ENCODE results near the gene TIGD3. TPM values are rescaled to one million over a fixed set of nuclear protein-coding genes. Genes with fewer than 3 reads are reported as not detected.
A peak's percentile ranks its signal among the peaks of the same experiment; 100 is the strongest.

The TIGD3 gene
- total and polyA plus RNA-seq, 2 of the 8 experiments (the other 6 are each of a cell fraction or from before 2014, with no cell fraction given) = 1.1 to 1.3 TPM

DNA sequence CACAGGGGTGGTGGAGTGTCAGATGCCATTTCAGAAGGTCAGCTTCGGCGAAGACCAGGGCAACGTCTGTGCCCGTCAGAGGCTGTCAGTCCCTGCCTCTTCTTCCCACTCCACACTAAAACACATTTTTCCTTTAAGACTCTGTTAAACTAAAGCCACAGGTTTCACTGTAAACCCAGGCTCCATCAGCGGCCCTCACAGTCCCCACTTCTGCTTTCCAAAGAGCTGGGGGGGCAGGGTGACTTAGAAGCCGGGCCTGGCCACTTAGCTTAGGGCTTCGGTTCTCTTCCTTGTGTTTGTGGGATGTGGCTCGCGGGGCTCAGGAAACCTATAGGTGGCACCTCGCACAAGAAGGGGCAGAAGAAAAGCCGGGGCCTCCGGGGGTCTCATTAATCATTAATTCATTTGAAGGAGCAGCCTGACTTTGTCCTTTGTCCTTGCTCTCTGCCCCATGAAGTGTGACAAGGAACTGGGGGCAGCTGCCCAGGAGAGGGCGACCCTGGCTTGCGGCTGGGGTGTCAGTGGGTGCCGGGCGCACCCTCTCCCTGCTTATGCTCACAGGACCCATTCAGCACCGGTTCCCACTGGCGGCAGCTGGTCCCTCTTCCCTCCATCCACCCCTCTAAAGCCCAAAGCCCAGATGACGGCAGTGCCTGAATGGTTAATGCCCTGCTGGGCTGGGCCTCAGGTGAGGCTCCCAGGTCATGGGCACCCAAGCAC, 23.8 kb downstream of the TIGD3 start:
- H4K20me1 ChIP-seq (replicated peaks in 1 of 2; ENCODE audit: control insufficient read depth in 1 of 2, insufficient read depth in 2 of 2, low read length in 2 of 2) = no peaks in the 10 kb centered on the region
- 91% methylated on average over 19 of the region's 19 CpGs; no CpG with 5 or more reads in 1 of the 2 experiments for WGBS, 2 experiments (ENCODE audit: extremely low coverage in 1 of 2, insufficient coverage in 1 of 2, insufficient read length in 1 of 2, insufficient replicate concordance in 2 of 2, low coverage in 1 of 2, low lambda C conversion rate in 2 of 2, missing lambda C conversion rate in 1 of 2)
- FAIRE-seq (no peak), DNase-seq (ENCODE audit: low read depth in 1 of 2, low spot score in 2 of 2) (no peak)
- no peak overlapping the region for H3K14ac ChIP-seq (ENCODE audit: insufficient read length)
- H2BK12ac ChIP-seq (ENCODE audit: low read depth, low read length) = peak overlapping the region; percentile 17; the same call in 1 of the 2 replicates
- H2BK20ac ChIP-seq (ENCODE audit: low read length) = no peak overlapping the region
- no peak overlapping the region for H2BK5ac ChIP-seq (ENCODE audit: low read depth, low read length)
- TF ChIP-seq, protein P1, sequence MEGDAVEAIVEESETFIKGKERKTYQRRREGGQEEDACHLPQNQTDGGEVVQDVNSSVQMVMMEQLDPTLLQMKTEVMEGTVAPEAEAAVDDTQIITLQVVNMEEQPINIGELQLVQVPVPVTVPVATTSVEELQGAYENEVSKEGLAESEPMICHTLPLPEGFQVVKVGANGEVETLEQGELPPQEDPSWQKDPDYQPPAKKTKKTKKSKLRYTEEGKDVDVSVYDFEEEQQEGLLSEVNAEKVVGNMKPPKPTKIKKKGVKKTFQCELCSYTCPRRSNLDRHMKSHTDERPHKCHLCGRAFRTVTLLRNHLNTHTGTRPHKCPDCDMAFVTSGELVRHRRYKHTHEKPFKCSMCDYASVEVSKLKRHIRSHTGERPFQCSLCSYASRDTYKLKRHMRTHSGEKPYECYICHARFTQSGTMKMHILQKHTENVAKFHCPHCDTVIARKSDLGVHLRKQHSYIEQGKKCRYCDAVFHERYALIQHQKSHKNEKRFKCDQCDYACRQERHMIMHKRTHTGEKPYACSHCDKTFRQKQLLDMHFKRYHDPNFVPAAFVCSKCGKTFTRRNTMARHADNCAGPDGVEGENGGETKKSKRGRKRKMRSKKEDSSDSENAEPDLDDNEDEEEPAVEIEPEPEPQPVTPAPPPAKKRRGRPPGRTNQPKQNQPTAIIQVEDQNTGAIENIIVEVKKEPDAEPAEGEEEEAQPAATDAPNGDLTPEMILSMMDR (IDR thresholded peaks at IDR 0.05; ENCODE audit: control extremely low read depth in 1 of 3, insufficient read depth in 1 of 3, low read depth in 1 of 3, low read length in 3 of 3) = peak; percentile 19 to 34 (median 29)
- no peak for TF ChIP-seq POU5F1 (IDR thresholded peaks at IDR 0.05; ENCODE audit: low read depth, low read length)
- TF ChIP-seq RAD21 (IDR thresholded peaks at IDR 0.05 in 1 of 2, conservative IDR thresholded peaks at IDR 0.05 in 1 of 2; ENCODE audit: low read depth in 2 of 2, low read length in 2 of 2) = peak; percentile 57 to 61
- TF ChIP-seq, protein P2, sequence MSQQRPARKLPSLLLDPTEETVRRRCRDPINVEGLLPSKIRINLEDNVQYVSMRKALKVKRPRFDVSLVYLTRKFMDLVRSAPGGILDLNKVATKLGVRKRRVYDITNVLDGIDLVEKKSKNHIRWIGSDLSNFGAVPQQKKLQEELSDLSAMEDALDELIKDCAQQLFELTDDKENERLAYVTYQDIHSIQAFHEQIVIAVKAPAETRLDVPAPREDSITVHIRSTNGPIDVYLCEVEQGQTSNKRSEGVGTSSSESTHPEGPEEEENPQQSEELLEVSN (IDR thresholded peaks at IDR 0.05) = peak; percentile 22; the same call in 1 of the 2 replicates
- TF ChIP-seq JUND (IDR thresholded peaks at IDR 0.05; ENCODE audit: low read length) = no peak
- H3K18ac ChIP-seq (ENCODE audit: extremely low read depth, low read length) = no peak overlapping the region
- H3K23ac ChIP-seq (ENCODE audit: insufficient read length) = no peak overlapping the region
- no peak overlapping the region for H3K4me2 ChIP-seq (ENCODE audit: insufficient read depth in 1 of 2, low read depth in 2 of 2, low read length in 2 of 2)
- no peak overlapping the region for H3K4me3 ChIP-seq (ENCODE audit: extremely low read depth in 1 of 4, insufficient read depth in 2 of 4, low read depth in 3 of 4, low read length in 4 of 4)
- H3K9ac ChIP-seq (replicated peaks in 1 of 4; ENCODE audit: extremely low read depth in 1 of 4, low read depth in 3 of 4, low read length in 3 of 4) = no peak overlapping the region
- H2BK15ac ChIP-seq (ENCODE audit: low read length) = no peak overlapping the region
- H2AK5ac ChIP-seq (ENCODE audit: low read depth, low read length) = peak overlapping the region; percentile 24; the same call in 1 of the 2 replicates
- H3K56ac ChIP-seq (replicated peaks; ENCODE audit: insufficient read length, low read depth, low read length) = no peak overlapping the region
- CTCF ChIA-PET (ENCODE audit: partially characterized antibody) = interaction anchor here (0.6 to 5.2 kb wide), 28 partner anchors 8 to 161 kb away, joined by 3 to 30 read pairs (median 4); no protein-coding TSS in a partner anchor
- H3K36me3 ChIP-seq (ENCODE audit: control insufficient read depth in 2 of 4, insufficient read depth in 4 of 4, low read length in 3 of 4) = no peaks in the 10 kb centered on the region
- H3K4ac ChIP-seq (replicated peaks; ENCODE audit: insufficient read length, low read depth, low read length) = no peak overlapping the region
- H3K23me2 ChIP-seq (ENCODE audit: low read depth, low read length) = no peaks in the 10 kb centered on the region
- POLR2A ChIA-PET (ENCODE audit: partially characterized antibody) = interaction anchor here (1.0 to 3.6 kb wide), 5 partner anchors 40 to 152 kb away, joined by 3 to 36 read pairs (median 5); no protein-coding TSS in a partner anchor
- H4K5ac ChIP-seq (ENCODE audit: insufficient read length, low read depth, low read length) = no peak overlapping the region
- H4K8ac ChIP-seq (ENCODE audit: extremely low read depth, insufficient read depth, low read length) = no peak overlapping the region; the same call in 1 of the 2 replicates
- H3K27me3 ChIP-seq (replicated peaks in 1 of 4; ENCODE audit: control insufficient read depth in 3 of 4, extremely low read depth in 1 of 4, insufficient read depth in 3 of 4, low read length in 3 of 4) = no peaks in the 10 kb centered on the region
- no peak overlapping the region for H2AFZ ChIP-seq (ENCODE audit: low read length)
- peaks cover 0 to 12% (median 11%) of the 10 kb centered on the region in 4 experiments; a peak in 5 of 7 replicates for H3K4me1 ChIP-seq (replicated peaks in 1 of 4; ENCODE audit: control insufficient read depth in 3 of 4, insufficient read depth in 4 of 4, low read length in 3 of 4)
- H3K79me2 ChIP-seq (ENCODE audit: control insufficient read depth in 1 of 2, insufficient read depth in 2 of 2, low read length in 2 of 2) = no peaks in the 10 kb centered on the region
- H4K91ac ChIP-seq (replicated peaks; ENCODE audit: insufficient read length, low read length) = no peak overlapping the region
- H3K9me3 ChIP-seq (ENCODE audit: insufficient read depth in 2 of 2, low read depth in 1 of 2, low read length in 1 of 2) = no peaks in the 10 kb centered on the region
- H3K79me1 ChIP-seq (ENCODE audit: low read depth, low read length) = no peaks in the 10 kb centered on the region
- H2BK120ac ChIP-seq (replicated peaks; ENCODE audit: low read depth, low read length) = no peak overlapping the region
- no peak overlapping the region for H3K27ac ChIP-seq (ENCODE audit: low read depth, low read length)

Measured in H1 (cell line).